Type B pancreatic cell (in vitro differentiated cells): ENCODE measurements around the gene ABHD17C. TPM values are rescaled to one million over a fixed set of nuclear protein-coding genes. Genes with fewer than 3 reads are reported as not detected.
A peak's percentile ranks its signal among the peaks of the same experiment; 100 is the strongest.

Experiments
- DNase-seq: peaks from one replicate; pipeline ENCODE4 v3.0.0; 2021; ENCODE audit warnings: mixed read lengths; ENCODE audit not compliant: unreplicated experiment; ENCODE audit errors: extremely low spot score
- H3K27ac Mint-ChIP-seq: 2 replicates; pipeline ENCODE4 v1.8.0; 2021; ENCODE audit warnings: mild to moderate bottlenecking, mixed read lengths
- H3K27me3 Mint-ChIP-seq: 2 replicates; pipeline ENCODE4 v1.8.0; 2021; ENCODE audit warnings: mixed read lengths
- H3K36me3 Mint-ChIP-seq: 2 replicates; pipeline ENCODE4 v1.8.0; 2021; ENCODE audit warnings: mixed read lengths
- H3K4me1 Mint-ChIP-seq: one replicate; pipeline ENCODE4 v1.8.0; 2021; ENCODE audit warnings: mixed read lengths; ENCODE audit not compliant: unreplicated experiment
- H3K4me3 Mint-ChIP-seq: 2 replicates; pipeline ENCODE4 v1.8.0; 2021; ENCODE audit warnings: mild to moderate bottlenecking, mixed read lengths
- H3K9me3 Mint-ChIP-seq: 2 replicates; pipeline ENCODE4 v1.8.0; 2021; ENCODE audit warnings: mixed read lengths
- CTCF ChIP-seq: fragments of 200-600 bp; sonication (generic); conservative IDR thresholded peaks from 2 replicates; pipeline ENCODE4 v1.5.0; 2021; ENCODE audit warnings: antibody characterized with exemption, mild to moderate bottlenecking
- total RNA-seq: library from RNA; stranded (reverse); gene quantifications from 2 replicates; pipeline ENCODE4 v1.2.1, GENCODE V29; 2021; ENCODE audit warnings: low replicate concordance

The ABHD17C gene
- total RNA-seq, 1 donor from 2014 or later = 41.0 TPM

GRCh38 chr15:80679804-80680175 is 15.3 kb upstream of the ABHD17C start:
- DNase-seq = no peak
- no peaks in the 10 kb centered on the region for H3K36me3 Mint-ChIP-seq
- TF ChIP-seq CTCF = no peak
- H3K9me3 Mint-ChIP-seq = no peaks in the 10 kb centered on the region
- H3K27me3 Mint-ChIP-seq = no peaks in the 10 kb centered on the region
- peak overlapping the region; percentile 99 for H3K27ac Mint-ChIP-seq
- no peaks in the 10 kb centered on the region for H3K4me1 Mint-ChIP-seq
- H3K4me3 Mint-ChIP-seq = peak overlapping the region; percentile 60

- H3K27ac Mint-ChIP-seq = peak overlapping the region; percentile 22
These were observed 12.9 kb upstream of the ABHD17C start for GRCh38 chr15:80682201-80682600.

GRCh38 chr15:80684697-80685096 is 10.4 kb upstream of the ABHD17C start:
- peaks cover 5% of the 10 kb centered on the region for H3K9me3 Mint-ChIP-seq
- H3K4me1 Mint-ChIP-seq = no peaks in the 10 kb centered on the region
- H3K36me3 Mint-ChIP-seq = no peaks in the 10 kb centered on the region
- TF ChIP-seq CTCF = no peak
- no peak overlapping the region for H3K27ac Mint-ChIP-seq
- no peak overlapping the region for H3K4me3 Mint-ChIP-seq
- H3K27me3 Mint-ChIP-seq = no peaks in the 10 kb centered on the region
- DNase-seq = no peak

More at GRCh38 chr15:80682201-80682600, 12.9 kb upstream of the ABHD17C start:
- no peak for TF ChIP-seq CTCF
- Mint-ChIP-seq H3K27me3 (no peaks in the 10 kb centered on the region), H3K4me3 (no peak overlapping the region), H3K36me3 (no peaks in the 10 kb centered on the region), H3K4me1 (no peaks in the 10 kb centered on the region), H3K9me3 (peaks cover 5% of the 10 kb centered on the region)
- DNase-seq = no peak

- DNase-seq = no peak
- no peaks in the 10 kb centered on the region for H3K4me1 Mint-ChIP-seq
- H3K36me3 Mint-ChIP-seq = no peaks in the 10 kb centered on the region
- no peaks in the 10 kb centered on the region for H3K27me3 Mint-ChIP-seq
- H3K27ac Mint-ChIP-seq = peak overlapping the region; percentile 8
- H3K9me3 Mint-ChIP-seq = peaks cover 5% of the 10 kb centered on the region
- no peak overlapping the region for H3K4me3 Mint-ChIP-seq
- no peak for TF ChIP-seq CTCF
These were observed 9.5 kb upstream of the ABHD17C start for GRCh38 chr15:80685628-80686027.

GRCh38 chr15:80689294-80689693 is 5.8 kb upstream of the ABHD17C start:
- no peak overlapping the region for H3K27ac Mint-ChIP-seq
- no peak for DNase-seq
- TF ChIP-seq CTCF = no peak
- H3K36me3 Mint-ChIP-seq = no peaks in the 10 kb centered on the region
- H3K27me3 Mint-ChIP-seq = no peaks in the 10 kb centered on the region
- H3K9me3 Mint-ChIP-seq = peaks cover 5% of the 10 kb centered on the region
- H3K4me3 Mint-ChIP-seq = no peak overlapping the region
- no peaks in the 10 kb centered on the region for H3K4me1 Mint-ChIP-seq

GRCh38 chr15:80689716-80690115 is 5.4 kb upstream of the ABHD17C start:
- DNase-seq = no peak
- Mint-ChIP-seq H3K4me1 (no peaks in the 10 kb centered on the region), H3K36me3 (no peaks in the 10 kb centered on the region), H3K27ac (no peak overlapping the region), H3K4me3 (no peak overlapping the region), H3K27me3 (no peaks in the 10 kb centered on the region), H3K9me3 (peaks cover 5% of the 10 kb centered on the region)
- TF ChIP-seq CTCF = no peak
